ENCODE data around the gene NT5DC2. TPM values are rescaled to one million over a fixed set of nuclear protein-coding genes. Genes with fewer than 3 reads are reported as not detected.

Gene NT5DC2
- total and polyA plus RNA-seq, 10 of the 15 experiments (the other 5 are each of a cell fraction or from before 2014, with no cell fraction given), result 21.6 to 135 (median 66.8) TPM

DNA sequence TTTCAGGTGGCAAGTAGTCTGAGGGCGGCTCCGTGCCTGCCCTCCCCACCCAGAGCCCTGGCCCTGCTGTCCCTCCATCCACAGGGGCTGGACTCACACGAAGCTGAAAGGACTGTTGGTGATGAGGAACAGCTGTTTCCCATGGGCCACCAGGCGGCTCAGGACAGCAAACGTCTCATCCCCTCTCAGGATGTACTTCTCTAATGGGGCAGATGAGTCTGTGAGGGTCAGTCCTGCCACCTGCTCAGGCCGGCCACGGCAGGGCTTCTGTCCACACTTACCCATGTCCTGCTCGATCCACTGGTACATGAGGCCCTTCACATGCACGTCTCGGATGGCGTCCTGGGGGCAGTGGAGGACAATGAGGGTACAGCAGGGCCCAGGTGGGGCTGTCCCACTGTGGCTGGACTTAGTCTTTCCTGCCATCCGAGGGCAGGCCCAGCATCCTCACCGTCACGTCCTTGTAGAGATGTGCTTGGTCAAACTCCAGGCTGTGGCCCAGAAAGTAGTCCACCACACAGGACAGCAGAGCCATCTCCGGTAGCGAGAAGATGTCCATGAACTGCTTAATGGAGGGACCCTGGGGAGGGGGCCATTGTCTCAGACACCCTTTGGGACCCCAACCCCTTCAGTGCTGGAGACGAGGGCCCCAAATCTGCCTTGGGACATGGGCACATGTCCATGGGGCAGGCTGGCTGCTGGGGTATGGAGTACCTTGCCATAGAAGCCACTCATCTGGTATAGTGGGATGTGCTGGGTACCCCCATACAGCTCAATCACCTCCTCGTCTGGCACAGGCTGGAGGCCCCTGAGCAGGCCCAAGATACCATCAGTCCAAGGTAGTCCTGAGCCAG is 5.7 kb downstream of the NT5DC2 start (continued):
- TF ChIP-seq, protein P1, sequence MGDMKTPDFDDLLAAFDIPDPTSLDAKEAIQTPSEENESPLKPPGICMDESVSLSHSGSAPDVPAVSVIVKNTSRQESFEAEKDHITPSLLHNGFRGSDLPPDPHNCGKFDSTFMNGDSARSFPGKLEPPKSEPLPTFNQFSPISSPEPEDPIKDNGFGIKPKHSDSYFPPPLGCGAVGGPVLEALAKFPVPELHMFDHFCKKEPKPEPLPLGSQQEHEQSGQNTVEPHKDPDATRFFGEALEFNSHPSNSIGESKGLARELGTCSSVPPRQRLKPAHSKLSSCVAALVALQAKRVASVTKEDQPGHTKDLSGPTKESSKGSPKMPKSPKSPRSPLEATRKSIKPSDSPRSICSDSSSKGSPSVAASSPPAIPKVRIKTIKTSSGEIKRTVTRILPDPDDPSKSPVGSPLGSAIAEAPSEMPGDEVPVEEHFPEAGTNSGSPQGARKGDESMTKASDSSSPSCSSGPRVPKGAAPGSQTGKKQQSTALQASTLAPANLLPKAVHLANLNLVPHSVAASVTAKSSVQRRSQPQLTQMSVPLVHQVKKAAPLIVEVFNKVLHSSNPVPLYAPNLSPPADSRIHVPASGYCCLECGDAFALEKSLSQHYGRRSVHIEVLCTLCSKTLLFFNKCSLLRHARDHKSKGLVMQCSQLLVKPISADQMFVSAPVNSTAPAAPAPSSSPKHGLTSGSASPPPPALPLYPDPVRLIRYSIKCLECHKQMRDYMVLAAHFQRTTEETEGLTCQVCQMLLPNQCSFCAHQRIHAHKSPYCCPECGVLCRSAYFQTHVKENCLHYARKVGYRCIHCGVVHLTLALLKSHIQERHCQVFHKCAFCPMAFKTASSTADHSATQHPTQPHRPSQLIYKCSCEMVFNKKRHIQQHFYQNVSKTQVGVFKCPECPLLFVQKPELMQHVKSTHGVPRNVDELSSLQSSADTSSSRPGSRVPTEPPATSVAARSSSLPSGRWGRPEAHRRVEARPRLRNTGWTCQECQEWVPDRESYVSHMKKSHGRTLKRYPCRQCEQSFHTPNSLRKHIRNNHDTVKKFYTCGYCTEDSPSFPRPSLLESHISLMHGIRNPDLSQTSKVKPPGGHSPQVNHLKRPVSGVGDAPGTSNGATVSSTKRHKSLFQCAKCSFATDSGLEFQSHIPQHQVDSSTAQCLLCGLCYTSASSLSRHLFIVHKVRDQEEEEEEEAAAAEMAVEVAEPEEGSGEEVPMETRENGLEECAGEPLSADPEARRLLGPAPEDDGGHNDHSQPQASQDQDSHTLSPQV (IDR thresholded peaks at IDR 0.05), result no peak
- TF ChIP-seq HDGF (IDR thresholded peaks at IDR 0.05), result no peak

DNA sequence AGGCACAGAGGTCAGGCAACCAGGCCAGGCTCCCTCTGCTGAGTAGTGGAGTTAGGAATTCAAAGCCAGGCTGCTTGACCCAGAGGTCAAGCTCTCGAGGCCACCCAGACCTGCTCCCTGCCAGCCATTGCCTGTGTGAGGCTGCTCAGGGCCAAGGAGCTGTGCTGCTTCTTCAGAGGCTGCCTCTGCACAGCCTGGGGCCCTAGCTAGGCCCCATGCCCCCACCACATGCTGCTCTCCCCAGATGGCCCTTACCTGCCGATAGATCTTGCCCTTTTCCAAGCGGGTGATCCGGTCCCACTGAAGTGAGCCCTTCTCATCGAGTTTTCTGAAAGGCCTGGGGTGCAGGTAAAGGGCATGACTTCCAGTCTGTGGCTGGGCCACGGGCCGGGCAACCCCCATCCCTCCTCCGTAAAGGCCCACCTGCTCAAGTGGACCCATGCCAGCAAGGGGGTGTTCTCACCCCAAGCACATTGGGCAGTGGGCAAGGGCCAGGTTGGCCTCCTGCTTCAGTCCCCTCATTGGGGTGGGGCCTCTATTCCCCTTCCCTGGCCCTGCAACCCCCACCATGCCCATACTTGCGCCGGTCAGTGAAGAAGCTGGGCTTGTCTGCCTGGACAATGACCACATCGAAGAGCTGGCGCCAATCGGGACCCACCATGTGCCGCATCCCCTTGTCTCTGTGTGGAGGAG is 6.5 kb downstream of the NT5DC2 start:
- H3K4me3 ChIP-seq, result no peak overlapping the region
- no peak overlapping the region for H3K4me2 ChIP-seq (ENCODE audit: control insufficient read depth, insufficient read depth)
- POLR2A ChIA-PET, result interaction anchor here (0.6 to 1.3 kb wide), 2 partner anchors 9 to 40 kb away, joined by 3 to 5 read pairs; partner anchors contain the start of gene UQCC5
- peaks cover 6% of the 10 kb centered on the region for H3K4me1 ChIP-seq (ENCODE audit: control insufficient read depth, insufficient read depth, low read length)
- CTCF ChIA-PET, result no interaction called here
- SMC1A ChIA-PET (ENCODE audit: uncharacterized antibody, unreplicated experiment), result no interaction called here
- no peaks in the 10 kb centered on the region for H4K20me1 ChIP-seq (ENCODE audit: control insufficient read depth, insufficient read depth)
- no peak overlapping the region for H2AFZ ChIP-seq (ENCODE audit: control insufficient read depth, low read depth, low read length)
- 97% methylated on average over 14 of the region's 14 CpGs for WGBS (ENCODE audit: insufficient coverage, insufficient replicate concordance, low lambda C conversion rate, missing lambda C conversion rate)
- in situ Hi-C loops (cut with MboI), result no loop called here
- intact Hi-C loops (cut with micrococcal nuclease; ENCODE audit: unreplicated experiment), result no loop called here
- no TSS peak for BruUV-seq (replicated peaks)
- peaks cover 15% of the 10 kb centered on the region for H3K79me2 ChIP-seq (ENCODE audit: control insufficient read depth, insufficient read depth, low read length)
- ATAC-seq, result no peak
- no peaks in the 10 kb centered on the region for H3K9me3 ChIP-seq (replicated peaks; ENCODE audit: control insufficient read depth, insufficient read depth, low read length)
- no peak for DNase-seq (ENCODE audit: low read depth, low spot score)
- H3K9ac ChIP-seq (ENCODE audit: control insufficient read depth, insufficient read depth, low read length), result no peak overlapping the region
- no peak for FAIRE-seq
- H3K36me3 ChIP-seq (ENCODE audit: control insufficient read depth in 2 of 2, insufficient read depth in 2 of 2, low read length in 1 of 2), result peaks cover 0 to 15% of the 10 kb centered on the region in 2 experiments; a peak in 2 of 4 replicates
- no peaks in the 10 kb centered on the region for H3K27me3 ChIP-seq (replicated peaks in 1 of 2; ENCODE audit: control insufficient read depth in 2 of 2, insufficient read depth in 2 of 2, low read length in 1 of 2)
- RAD21 ChIA-PET (ENCODE audit: unreplicated experiment), result no interaction called here
- H3K27ac ChIP-seq (ENCODE audit: control insufficient read depth, insufficient read depth), result no peak overlapping the region
- no peak for TF ChIP-seq HSF1 (IDR thresholded peaks at IDR 0.05; ENCODE audit: low read depth, low read length)
- no peak for TF ChIP-seq NFXL1 (IDR thresholded peaks at IDR 0.05; ENCODE audit: borderline replicate concordance)
- TF ChIP-seq, protein P2, sequence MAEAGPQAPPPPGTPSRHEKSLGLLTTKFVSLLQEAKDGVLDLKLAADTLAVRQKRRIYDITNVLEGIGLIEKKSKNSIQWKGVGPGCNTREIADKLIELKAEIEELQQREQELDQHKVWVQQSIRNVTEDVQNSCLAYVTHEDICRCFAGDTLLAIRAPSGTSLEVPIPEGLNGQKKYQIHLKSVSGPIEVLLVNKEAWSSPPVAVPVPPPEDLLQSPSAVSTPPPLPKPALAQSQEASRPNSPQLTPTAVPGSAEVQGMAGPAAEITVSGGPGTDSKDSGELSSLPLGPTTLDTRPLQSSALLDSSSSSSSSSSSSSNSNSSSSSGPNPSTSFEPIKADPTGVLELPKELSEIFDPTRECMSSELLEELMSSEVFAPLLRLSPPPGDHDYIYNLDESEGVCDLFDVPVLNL (IDR thresholded peaks at IDR 0.05; ENCODE audit: low read depth, low read length), result no peak
- TF ChIP-seq ZBTB40 (IDR thresholded peaks at IDR 0.05; ENCODE audit: borderline replicate concordance), result no peak
- TF ChIP-seq TBL1XR1 (IDR thresholded peaks at IDR 0.05; ENCODE audit: low read depth, low read length), result no peak
- no peak for TF ChIP-seq CEBPB (IDR thresholded peaks at IDR 0.05; ENCODE audit: borderline replicate concordance in 1 of 2, low read depth in 2 of 2, low read length in 2 of 2)
